SK-N-SH treated with all-trans-retinoic acid at 6 μM for 48 hours (cell line): ENCODE data around the gene PLD1.

ENCODE experiments used
- ARNTL ChIP-seq: fragments of 450-650 bp; formaldehyde crosslinking; IDR thresholded peaks from 2 replicates; pipeline ENCODE4 v1.5.0; 2020; ENCODE audit warnings: low read depth, mild to moderate bottlenecking, moderate library complexity, borderline replicate concordance
- PATZ1 ChIP-seq: fragments of 250-450 bp; sonication (Bioruptor Pico); IDR thresholded peaks from 2 replicates; pipeline ENCODE4 v1.8.0; 2020; ENCODE audit warnings: mild to moderate bottlenecking, moderate library complexity, borderline replicate concordance
- ZNF70 ChIP-seq: fragments of 450-650 bp; formaldehyde crosslinking; IDR thresholded peaks from 2 replicates; pipeline ENCODE4 v1.5.0; 2020; ENCODE audit warnings: mild to moderate bottlenecking, moderate library complexity

GRCh38 chr3:171558188-171558696, 252.0 kb downstream of the PLD1 start:
- TF ChIP-seq ARNTL (CRISPR knock-in tag): no peak
- TF ChIP-seq ZNF70 (CRISPR knock-in tag): no peak
- TF ChIP-seq PATZ1 (CRISPR knock-in tag): no peak
